Rectal smooth muscle tissue (tissue), 1 donor: ENCODE data around the gene DLG1.

Experiments
- H3K27ac ChIP-seq: one replicate; pipeline ENCODE4 v1.7.0; 2013; ENCODE audit warnings: low read depth, low read length, inconsistent platforms
- H3K27me3 ChIP-seq: one replicate; pipeline ENCODE4 v1.7.0; 2013; ENCODE audit warnings: low read length; ENCODE audit not compliant: control insufficient read depth, insufficient read depth
- H3K36me3 ChIP-seq: one replicate; pipeline ENCODE4 v1.7.0; 2013; ENCODE audit warnings: low read length; ENCODE audit not compliant: control insufficient read depth, insufficient read depth
- H3K4me1 ChIP-seq: one replicate; pipeline ENCODE4 v1.7.0; 2013; ENCODE audit warnings: low read length; ENCODE audit not compliant: control insufficient read depth, insufficient read depth
- H3K4me3 ChIP-seq: one replicate; pipeline ENCODE4 v1.7.0; 2013; ENCODE audit warnings: low read length
- H3K9ac ChIP-seq: one replicate; pipeline ENCODE4 v1.7.0; 2013; ENCODE audit warnings: low read length

Gene DLG1

DNA sequence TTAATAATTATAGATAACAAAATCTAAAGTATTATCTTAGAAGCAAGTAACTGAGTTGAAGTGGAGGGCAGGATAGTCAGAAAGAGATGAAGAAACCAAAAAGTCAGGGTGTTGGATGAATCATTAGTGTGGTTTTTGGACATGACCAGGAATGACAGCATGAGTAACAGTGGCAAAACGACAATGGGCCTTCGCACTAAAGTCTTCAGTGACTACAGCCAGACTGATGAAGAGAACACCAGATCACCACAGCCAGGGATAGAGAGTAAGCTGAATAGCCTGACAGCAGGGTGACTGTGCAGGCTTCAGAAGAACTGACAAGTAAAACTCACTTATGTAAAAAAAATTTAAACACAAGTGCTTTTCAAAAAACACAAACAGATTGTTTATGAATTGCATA lies 172.8 kb downstream of the DLG1 start:
- H3K4me3 ChIP-seq, result no peak overlapping the region

DNA sequence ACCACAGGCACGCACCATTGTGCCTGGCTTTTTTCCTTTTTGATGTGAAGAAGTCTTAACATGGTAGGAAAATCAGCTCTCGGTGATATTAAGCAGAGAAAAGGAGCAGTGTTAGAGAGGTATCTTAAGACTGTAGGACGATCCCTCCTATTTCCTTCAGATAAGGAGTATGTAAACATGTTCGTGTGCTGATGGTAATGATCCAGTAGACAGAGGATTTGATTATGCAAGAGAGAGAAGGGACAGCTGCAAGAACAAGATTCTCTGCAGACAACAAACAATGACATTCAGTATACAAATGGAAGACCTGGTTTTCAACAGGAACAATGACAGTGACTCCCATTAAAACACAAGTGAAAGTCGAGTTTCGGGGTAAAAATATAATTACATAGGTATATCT lies 173.7 kb downstream of the DLG1 start:
- H3K27me3 ChIP-seq, result no peaks in the 10 kb centered on the region
- H3K36me3 ChIP-seq, result no peaks in the 10 kb centered on the region
- H3K4me3 ChIP-seq, result no peak overlapping the region
- H3K27ac ChIP-seq, result no peak overlapping the region
- H3K4me1 ChIP-seq, result no peaks in the 10 kb centered on the region
- H3K9ac ChIP-seq, result no peak overlapping the region

More for the DNA sequence above, 172.8 kb downstream of the DLG1 start:
- no peak overlapping the region for H3K9ac ChIP-seq
- no peak overlapping the region for H3K27ac ChIP-seq
- H3K36me3 ChIP-seq, result no peaks in the 10 kb centered on the region
- H3K4me1 ChIP-seq, result no peaks in the 10 kb centered on the region
- H3K27me3 ChIP-seq, result no peaks in the 10 kb centered on the region

- Histone ChIP-seq H3K4me1 (no peaks in the 10 kb centered on the region), H3K4me3 (no peak overlapping the region), H3K36me3 (no peaks in the 10 kb centered on the region), H3K27ac (no peak overlapping the region), H3K27me3 (no peaks in the 10 kb centered on the region), H3K9ac (no peak overlapping the region)
These were observed 176.0 kb downstream of the DLG1 start for GRCh38 chr3:197122394-197122793.

GRCh38 chr3:197117114-197117513 lies 181.3 kb downstream of the DLG1 start:
- Histone ChIP-seq H3K4me1 (no peaks in the 10 kb centered on the region), H3K4me3 (no peak overlapping the region), H3K36me3 (no peaks in the 10 kb centered on the region), H3K9ac (no peak overlapping the region), H3K27ac (no peak overlapping the region), H3K27me3 (no peaks in the 10 kb centered on the region)

GRCh38 chr3:197114007-197114406 lies 184.4 kb downstream of the DLG1 start:
- H3K9ac ChIP-seq, result no peak overlapping the region
- no peaks in the 10 kb centered on the region for H3K27me3 ChIP-seq
- no peak overlapping the region for H3K4me3 ChIP-seq
- peaks cover 3% of the 10 kb centered on the region for H3K36me3 ChIP-seq
- no peaks in the 10 kb centered on the region for H3K4me1 ChIP-seq
- H3K27ac ChIP-seq, result no peak overlapping the region

- H3K27ac ChIP-seq, result no peak overlapping the region
- H3K4me3 ChIP-seq, result no peak overlapping the region
- no peaks in the 10 kb centered on the region for H3K27me3 ChIP-seq
- peaks cover 3% of the 10 kb centered on the region for H3K36me3 ChIP-seq
- no peaks in the 10 kb centered on the region for H3K4me1 ChIP-seq
- H3K9ac ChIP-seq, result no peak overlapping the region
These were observed 186.7 kb downstream of the DLG1 start for GRCh38 chr3:197111685-197112084.

DNA sequence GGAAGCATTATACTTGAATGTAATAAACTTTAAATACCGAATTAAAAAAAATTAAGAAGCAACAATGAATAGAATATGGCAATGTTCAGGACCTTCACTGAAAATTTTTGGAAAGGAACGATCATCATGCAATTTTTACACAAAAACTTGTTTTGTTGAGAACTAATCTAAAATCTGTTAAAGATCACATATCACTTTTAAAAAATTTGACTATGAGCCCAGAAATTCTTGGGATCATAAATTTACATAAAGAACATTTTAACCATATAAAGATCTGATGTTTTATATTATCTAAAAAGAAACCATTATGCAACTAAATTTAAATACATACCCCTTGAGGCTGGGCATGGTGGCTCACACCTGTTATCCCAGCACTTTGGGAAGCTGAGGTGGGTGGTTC lies 192.6 kb downstream of the DLG1 start:
- Histone ChIP-seq H3K36me3 (peaks cover 3% of the 10 kb centered on the region), H3K27ac (no peak overlapping the region), H3K4me1 (no peaks in the 10 kb centered on the region), H3K4me3 (no peak overlapping the region), H3K27me3 (no peaks in the 10 kb centered on the region), H3K9ac (no peak overlapping the region)

DNA sequence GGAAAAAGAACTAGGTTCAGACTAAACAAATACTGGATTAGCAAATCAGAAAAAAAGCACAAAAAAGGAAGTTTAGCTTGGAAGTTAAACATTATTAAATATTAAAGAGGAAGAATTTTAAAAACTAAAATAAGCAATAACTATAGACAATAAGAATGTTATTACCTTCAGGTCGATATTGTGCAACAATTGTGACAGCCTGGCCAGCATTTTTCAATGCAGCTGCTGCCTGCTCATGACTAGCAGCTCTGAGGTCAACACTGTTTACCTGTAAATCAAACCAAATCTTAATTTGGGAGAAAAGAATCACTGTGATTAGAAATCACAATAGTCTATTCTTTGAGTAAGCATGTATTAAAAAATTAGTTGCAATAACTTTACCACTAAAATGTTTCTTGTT lies 193.7 kb downstream of the DLG1 start:
- H3K27ac ChIP-seq, result no peak overlapping the region
- H3K4me1 ChIP-seq, result no peaks in the 10 kb centered on the region
- H3K9ac ChIP-seq, result no peak overlapping the region
- H3K4me3 ChIP-seq, result no peak overlapping the region
- no peaks in the 10 kb centered on the region for H3K27me3 ChIP-seq
- no peaks in the 10 kb centered on the region for H3K36me3 ChIP-seq

- Histone ChIP-seq H3K4me1 (no peaks in the 10 kb centered on the region), H3K36me3 (no peaks in the 10 kb centered on the region), H3K4me3 (no peak overlapping the region), H3K9ac (no peak overlapping the region), H3K27ac (no peak overlapping the region), H3K27me3 (no peaks in the 10 kb centered on the region)
These were observed 194.6 kb downstream of the DLG1 start for GRCh38 chr3:197103766-197104165.

DNA sequence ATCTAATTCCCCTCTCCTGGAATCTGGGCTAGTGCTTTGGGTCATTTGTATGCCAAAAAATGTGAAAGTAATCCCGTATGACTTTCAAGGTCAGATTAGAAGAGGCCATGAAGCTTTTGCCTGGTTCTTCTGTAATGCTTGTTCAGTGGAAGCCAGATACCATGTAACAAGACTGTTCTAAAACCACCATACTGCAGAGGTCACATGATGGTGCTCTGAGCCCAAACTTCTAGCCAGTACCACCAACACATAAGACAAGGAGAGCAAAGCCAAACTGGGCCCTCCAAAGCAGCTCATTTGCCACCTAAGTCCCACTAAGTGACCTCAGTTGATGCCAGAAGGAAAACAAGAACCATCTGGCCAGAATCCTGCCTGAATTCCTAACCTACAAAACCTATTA lies 204.5 kb downstream of the DLG1 start:
- H3K4me3 ChIP-seq, result no peak overlapping the region
- H3K27ac ChIP-seq, result no peak overlapping the region
- no peaks in the 10 kb centered on the region for H3K27me3 ChIP-seq
- H3K9ac ChIP-seq, result no peak overlapping the region
- no peaks in the 10 kb centered on the region for H3K4me1 ChIP-seq
- no peaks in the 10 kb centered on the region for H3K36me3 ChIP-seq

GRCh38 chr3:197088370-197088769 lies 210.0 kb downstream of the DLG1 start:
- Histone ChIP-seq H3K4me3 (no peak overlapping the region), H3K4me1 (no peaks in the 10 kb centered on the region), H3K9ac (no peak overlapping the region), H3K27ac (no peak overlapping the region), H3K27me3 (no peaks in the 10 kb centered on the region), H3K36me3 (no peaks in the 10 kb centered on the region)

GRCh38 chr3:197085137-197085536 lies 213.3 kb downstream of the DLG1 start:
- Histone ChIP-seq H3K9ac (no peak overlapping the region), H3K4me3 (no peak overlapping the region), H3K36me3 (no peaks in the 10 kb centered on the region), H3K4me1 (no peaks in the 10 kb centered on the region), H3K27ac (no peak overlapping the region), H3K27me3 (no peaks in the 10 kb centered on the region)

GRCh38 chr3:197083486-197083885 lies 214.9 kb downstream of the DLG1 start:
- H3K36me3 ChIP-seq, result no peaks in the 10 kb centered on the region
- H3K9ac ChIP-seq, result no peak overlapping the region
- no peaks in the 10 kb centered on the region for H3K4me1 ChIP-seq
- no peak overlapping the region for H3K4me3 ChIP-seq
- no peaks in the 10 kb centered on the region for H3K27me3 ChIP-seq
- H3K27ac ChIP-seq, result no peak overlapping the region
